HEK293T (cell line): ENCODE data around the gene SFT2D2.

Source experiments
- CTCF ChIA-PET: fragments of 350-600 bp; formaldehyde crosslinking; extraction: SDS; loops from one replicate; lab custom pipeline; 2021; ENCODE audit warnings: antibody characterized with exemption, inconsistent platforms; lab: Yijun Ruan, JAX
- POLR2A ChIA-PET: fragments of 350-600 bp; formaldehyde crosslinking; extraction: SDS; loops from one replicate; lab custom pipeline; 2020; ENCODE audit warnings: antibody characterized with exemption, inconsistent platforms; lab: Yijun Ruan, JAX
- DNase-seq: peaks from one replicate; pipeline ENCODE4 v3.0.0; 2012; ENCODE audit warnings: mixed read lengths; ENCODE audit errors: extremely low spot score
- ARNT ChIP-seq: fragments of 450-650 bp; IDR thresholded peaks from 2 replicates; pipeline ENCODE4 v1.6.1; 2017; ENCODE audit warnings: mild to moderate bottlenecking
- BHLHE40 ChIP-seq: fragments of 450-650 bp; IDR thresholded peaks from 2 replicates; pipeline ENCODE4 v1.6.1; 2016; ENCODE audit warnings: mild to moderate bottlenecking, moderate library complexity, borderline replicate concordance
- CTBP1 ChIP-seq: fragments of 450-650 bp; IDR thresholded peaks from 2 replicates; pipeline ENCODE4 v1.6.1; 2016; ENCODE audit warnings: borderline replicate concordance
- ELF4 ChIP-seq: fragments of 450-650 bp; IDR thresholded peaks from 2 replicates; pipeline ENCODE4 v1.6.1; 2017; ENCODE audit warnings: antibody characterized with exemption
- FOXA1 ChIP-seq: fragments of 450-650 bp; IDR thresholded peaks from 2 replicates; pipeline ENCODE4 v1.6.1; 2016; ENCODE audit warnings: mild to moderate bottlenecking
- FOXK2 ChIP-seq: fragments of 450-650 bp; IDR thresholded peaks from 2 replicates; pipeline ENCODE4 v1.6.1; 2016; ENCODE audit warnings: mild to moderate bottlenecking
- FOXM1 ChIP-seq: fragments of 450-650 bp; IDR thresholded peaks from 2 replicates; pipeline ENCODE4 v1.6.1; 2017; ENCODE audit warnings: mild to moderate bottlenecking, borderline replicate concordance
- HDGF ChIP-seq: fragments of 450-650 bp; IDR thresholded peaks from 2 replicates; pipeline ENCODE4 v1.6.1; 2017; ENCODE audit warnings: antibody characterized with exemption, borderline replicate concordance
- L3MBTL2 ChIP-seq: fragments of 450-650 bp; conservative IDR thresholded peaks from 2 replicates; pipeline ENCODE4 v1.6.1; 2016; ENCODE audit warnings: mild to moderate bottlenecking
- LEF1 ChIP-seq: fragments of 450-650 bp; IDR thresholded peaks from 2 replicates; pipeline ENCODE4 v1.6.1; 2017; ENCODE audit warnings: mild to moderate bottlenecking, borderline replicate concordance
- NFRKB ChIP-seq: fragments of 450-650 bp; IDR thresholded peaks from 2 replicates; pipeline ENCODE4 v1.6.1; 2016; ENCODE audit warnings: mild to moderate bottlenecking, moderate library complexity
- PKNOX1 ChIP-seq: fragments of 450-650 bp; IDR thresholded peaks from 2 replicates; pipeline ENCODE4 v1.6.1; 2016
- SP1 ChIP-seq: fragments of 450-650 bp; IDR thresholded peaks from 2 replicates; pipeline ENCODE4 v1.6.1; 2017
- SUZ12 ChIP-seq: fragments of 450-650 bp; IDR thresholded peaks from 2 replicates; pipeline ENCODE4 v1.6.1; 2016; ENCODE audit warnings: mild to moderate bottlenecking
- TARDBP ChIP-seq: fragments of 450-650 bp; IDR thresholded peaks from 2 replicates; pipeline ENCODE4 v1.6.1; 2016

The SFT2D2 gene

GRCh38 chr1:168297019-168297730 is 71.4 kb downstream of the SFT2D2 start:
- TF ChIP-seq FOXK2 (no peak), ARNT (no peak), LEF1 (no peak), FOXA1 (no peak), NFRKB (no peak), PKNOX1 (no peak), SUZ12 (no peak), SP1 (no peak), BHLHE40 (no peak)
- ChIA-PET CTCF (no interaction called here), POLR2A (no interaction called here)
- DNase-seq: no peak

DNA sequence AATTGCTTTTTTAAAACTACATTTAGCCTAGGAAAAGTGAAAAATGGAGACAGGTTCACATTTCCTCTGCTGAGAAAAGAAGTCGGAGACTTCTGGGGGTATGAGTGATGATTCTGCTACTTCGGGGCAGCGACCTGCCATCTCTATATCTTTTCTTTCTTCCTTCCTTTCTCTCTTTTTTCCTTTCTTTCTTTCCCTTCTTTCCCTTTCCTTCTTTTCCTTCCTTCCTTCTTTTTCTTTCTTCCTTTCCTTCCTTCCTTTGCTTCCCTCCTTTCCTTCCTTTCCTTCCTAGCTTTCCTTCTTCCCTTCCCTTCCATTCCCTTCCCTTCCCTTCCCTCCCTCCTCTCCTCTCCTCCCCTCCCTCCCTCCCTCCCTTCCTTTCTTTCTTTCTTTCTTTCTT is 72.6 kb downstream of the SFT2D2 start:
- no peak for TF ChIP-seq CTBP1
- no peak for TF ChIP-seq FOXK2
- no peak for TF ChIP-seq ELF4
- no peak for TF ChIP-seq FOXA1
- no peak for TF ChIP-seq NFRKB
- no peak for TF ChIP-seq ARNT
- TF ChIP-seq SP1: no peak
- TF ChIP-seq FOXM1: no peak
- TF ChIP-seq PKNOX1: no peak
- no peak for TF ChIP-seq BHLHE40
- no peak for DNase-seq
- ChIA-PET POLR2A (no interaction called here), CTCF (no interaction called here)

GRCh38 chr1:168300626-168301025 is 74.8 kb downstream of the SFT2D2 start:
- ChIA-PET CTCF (no interaction called here), POLR2A (no interaction called here)
- TF ChIP-seq FOXK2: no peak
- no peak for TF ChIP-seq L3MBTL2
- no peak for TF ChIP-seq BHLHE40
- no peak for DNase-seq

DNA sequence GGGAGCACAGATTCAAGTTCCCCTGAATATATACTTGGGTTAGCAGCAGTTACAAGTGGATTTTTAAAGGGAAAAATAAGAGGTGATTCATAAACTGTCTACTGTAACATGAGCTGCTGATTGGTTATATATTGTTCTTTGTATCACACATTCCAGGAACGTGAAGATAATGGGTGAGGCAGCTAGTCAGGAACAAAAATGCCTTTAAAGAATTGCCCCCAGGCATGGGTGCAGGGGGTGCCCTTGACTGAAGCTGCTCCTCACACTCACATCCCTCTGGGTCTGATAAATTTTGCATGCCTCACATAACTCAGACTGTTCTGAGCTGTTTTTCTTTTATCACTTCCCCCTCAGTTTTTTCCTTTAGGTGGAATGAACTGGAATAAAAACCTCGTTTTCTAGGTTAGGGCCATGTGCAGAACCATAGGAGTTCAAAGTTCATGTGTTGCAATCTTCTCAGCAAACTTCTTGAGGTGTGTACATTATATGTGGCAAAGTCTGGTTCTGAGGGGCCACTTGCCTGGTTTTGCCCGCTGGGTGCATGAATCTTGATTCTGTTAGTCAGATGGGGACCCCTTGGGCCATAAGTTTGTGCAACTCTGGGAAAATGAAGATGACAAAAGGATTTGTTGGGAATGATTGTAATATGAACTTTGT is 76.0 kb downstream of the SFT2D2 start:
- DNase-seq: no peak
- CTCF ChIA-PET: no interaction called here

More for the DNA sequence above, 76.0 kb downstream of the SFT2D2 start:
- TF ChIP-seq FOXM1 (no peak), L3MBTL2 (no peak), HDGF (no peak), FOXA1 (no peak), LEF1 (no peak), ELF4 (no peak), SUZ12 (no peak), PKNOX1 (no peak), TARDBP (no peak), NFRKB (no peak), BHLHE40 (no peak)
- POLR2A ChIA-PET: no interaction called here
